Natural killer cell treated with Interleukin-12 subunit alpha and Interleukin-12 subunit beta and Interleukin-15 and Interleukin-18, amount 100 ng/mL, for 72 hours (primary cell): Measurements from ENCODE around the gene SYNE1. TPM values are rescaled to one million over a fixed set of nuclear protein-coding genes. Genes with fewer than 3 reads are reported as not detected.

Experiments used
- ATAC-seq, 2 donors: fragments of 150-1000 bp; cut with Tn5 transposase in 1 of 2; sonication (Bioruptor Pico), chemical (Tn5 transposase) in 1 of 2; 2 replicates each; pipeline ENCODE4 v1.10.0; 2021
- DNase-seq: peaks from one replicate; pipeline ENCODE4 v3.0.0; 2022; ENCODE audit warnings: low spot score
- H3K27ac Mint-ChIP-seq, 2 donors: 1 replicate in 1 of 2; 2 replicates in 1 of 2; pipeline ENCODE4 v1.8.0; 2022; ENCODE audit warnings: mixed read lengths in 2 of 2, mild to moderate bottlenecking in 1 of 2, moderate library complexity in 1 of 2
- H3K27me3 Mint-ChIP-seq, 2 donors: 1 replicate in 1 of 2; 2 replicates in 1 of 2; pipeline ENCODE4 v1.8.0; 2022; ENCODE audit warnings: mixed read lengths in 2 of 2
- H3K36me3 Mint-ChIP-seq: one replicate; pipeline ENCODE4 v1.8.0; 2022; ENCODE audit warnings: mixed read lengths
- H3K4me1 Mint-ChIP-seq, 2 donors: 1 replicate in 1 of 2; 2 replicates in 1 of 2; pipeline ENCODE4 v1.8.0; 2022; ENCODE audit warnings: low read depth in 2 of 2, mixed read lengths in 2 of 2, mild to moderate bottlenecking in 1 of 2
- H3K4me3 Mint-ChIP-seq: one replicate; pipeline ENCODE4 v1.8.0; 2022; ENCODE audit warnings: mixed read lengths
- H3K9me3 Mint-ChIP-seq: 2 replicates; pipeline ENCODE4 v1.8.0; 2022; ENCODE audit warnings: mixed read lengths
- total RNA-seq, 2 donors: library from RNA; stranded (reverse); gene quantifications; one replicate each; pipeline ENCODE4 v1.2.3, GENCODE V29; 2022

Gene SYNE1
- total RNA-seq, 2 donors from 2014 or later: 30.6 to 61.2 TPM

GRCh38 chr6:152305672-152306071, 331.5 kb downstream of the SYNE1 start:
- peak overlapping the region in 1 of 2 donors; percentile 41 for H3K27ac Mint-ChIP-seq
- no peaks in the 10 kb centered on the region for H3K27me3 Mint-ChIP-seq
- DNase-seq (no peak), ATAC-seq (no peak)
- no peak overlapping the region for H3K4me3 Mint-ChIP-seq
- no peaks in the 10 kb centered on the region for H3K9me3 Mint-ChIP-seq
- no peaks in the 10 kb centered on the region for H3K36me3 Mint-ChIP-seq
- H3K4me1 Mint-ChIP-seq: peaks cover 9 to 13% of the 10 kb centered on the region in 2 donors

- Mint-ChIP-seq H3K4me1 (peaks cover 27 to 33% of the 10 kb centered on the region in 2 donors), H3K36me3 (peaks cover 4% of the 10 kb centered on the region), H3K27ac (peak overlapping the region; percentile 89 to 100), H3K4me3 (peak overlapping the region; percentile 90), H3K9me3 (no peaks in the 10 kb centered on the region), H3K27me3 (no peaks in the 10 kb centered on the region)
- ATAC-seq: peak; percentile 98
- peak; percentile 94 for DNase-seq
Measured at GRCh38 chr6:152301765-152302568, 335.2 kb downstream of the SYNE1 start.

GRCh38 chr6:152301021-152301764, 336.0 kb downstream of the SYNE1 start:
- Mint-ChIP-seq H3K9me3 (no peaks in the 10 kb centered on the region), H3K27ac (peak overlapping the region; percentile 89 to 100), H3K4me3 (peak overlapping the region; percentile 90), H3K36me3 (peaks cover 6% of the 10 kb centered on the region), H3K4me1 (peaks cover 28 to 38% of the 10 kb centered on the region in 2 donors), H3K27me3 (no peaks in the 10 kb centered on the region)
- ATAC-seq (peak; percentile 74 to 78), DNase-seq (no peak)

GRCh38 chr6:152300517-152300916, 336.6 kb downstream of the SYNE1 start:
- Mint-ChIP-seq H3K9me3 (no peaks in the 10 kb centered on the region), H3K4me3 (peak overlapping the region; percentile 90), H3K27ac (peak overlapping the region; percentile 89 to 100), H3K36me3 (peaks cover 13% of the 10 kb centered on the region), H3K27me3 (no peaks in the 10 kb centered on the region), H3K4me1 (peaks cover 30 to 45% of the 10 kb centered on the region in 2 donors)
- no peak for ATAC-seq
- no peak for DNase-seq

- no peak for ATAC-seq
- no peaks in the 10 kb centered on the region for H3K9me3 Mint-ChIP-seq
- no peaks in the 10 kb centered on the region for H3K27me3 Mint-ChIP-seq
- peaks cover 16% of the 10 kb centered on the region for H3K36me3 Mint-ChIP-seq
- H3K4me1 Mint-ChIP-seq: peaks cover 33 to 49% of the 10 kb centered on the region in 2 donors
- peak overlapping the region; percentile 83 for H3K4me3 Mint-ChIP-seq
- DNase-seq: no peak
- H3K27ac Mint-ChIP-seq: peak overlapping the region; percentile 12 to 77
Measured at GRCh38 chr6:152298848-152299735, 338.1 kb downstream of the SYNE1 start.

GRCh38 chr6:152298055-152298647, 339.0 kb downstream of the SYNE1 start:
- Mint-ChIP-seq H3K9me3 (no peaks in the 10 kb centered on the region), H3K27me3 (no peaks in the 10 kb centered on the region), H3K27ac (peak overlapping the region in 1 of 2 donors; percentile 77), H3K4me3 (peak overlapping the region; percentile 56), H3K4me1 (peaks cover 33 to 49% of the 10 kb centered on the region in 2 donors), H3K36me3 (peaks cover 16% of the 10 kb centered on the region)
- ATAC-seq (no peak), DNase-seq (no peak)

- Mint-ChIP-seq H3K27me3 (no peaks in the 10 kb centered on the region), H3K9me3 (no peaks in the 10 kb centered on the region), H3K4me3 (no peak overlapping the region), H3K27ac (peak overlapping the region; percentile 45 to 63), H3K4me1 (peaks cover 29 to 49% of the 10 kb centered on the region in 2 donors), H3K36me3 (peaks cover 16% of the 10 kb centered on the region)
- no peak for ATAC-seq
- DNase-seq: no peak
Measured at GRCh38 chr6:152296648-152297376, 340.4 kb downstream of the SYNE1 start.

- peaks cover 22 to 43% of the 10 kb centered on the region in 2 donors for H3K4me1 Mint-ChIP-seq
- H3K4me3 Mint-ChIP-seq: no peak overlapping the region
- H3K27ac Mint-ChIP-seq: peak overlapping the region in 1 of 2 donors; percentile 11
- H3K36me3 Mint-ChIP-seq: peaks cover 16% of the 10 kb centered on the region
- no peaks in the 10 kb centered on the region for H3K27me3 Mint-ChIP-seq
- no peaks in the 10 kb centered on the region for H3K9me3 Mint-ChIP-seq
- ATAC-seq (no peak), DNase-seq (no peak)
Measured at GRCh38 chr6:152295920-152296319, 341.2 kb downstream of the SYNE1 start.

GRCh38 chr6:152295346-152295745, 341.8 kb downstream of the SYNE1 start:
- H3K27ac Mint-ChIP-seq: peak overlapping the region; percentile 11 to 24
- H3K4me1 Mint-ChIP-seq: peaks cover 17 to 37% of the 10 kb centered on the region in 2 donors
- ATAC-seq (no peak), DNase-seq (no peak)
- no peak overlapping the region for H3K4me3 Mint-ChIP-seq
- no peaks in the 10 kb centered on the region for H3K9me3 Mint-ChIP-seq
- peaks cover 16% of the 10 kb centered on the region for H3K36me3 Mint-ChIP-seq
- no peaks in the 10 kb centered on the region for H3K27me3 Mint-ChIP-seq

- Mint-ChIP-seq H3K4me3 (no peak overlapping the region), H3K4me1 (peaks cover 12 to 24% of the 10 kb centered on the region in 2 donors), H3K36me3 (peaks cover 11% of the 10 kb centered on the region), H3K9me3 (no peaks in the 10 kb centered on the region), H3K27ac (peak overlapping the region in 1 of 2 donors; percentile 27), H3K27me3 (no peaks in the 10 kb centered on the region)
- ATAC-seq (no peak), DNase-seq (no peak)
Measured at GRCh38 chr6:152293404-152293803, 343.8 kb downstream of the SYNE1 start.

GRCh38 chr6:152292555-152292954, 344.6 kb downstream of the SYNE1 start:
- no peak for DNase-seq
- peak overlapping the region in 1 of 2 donors; percentile 4 for H3K27ac Mint-ChIP-seq
- no peak for ATAC-seq
- no peak overlapping the region for H3K4me3 Mint-ChIP-seq
- H3K4me1 Mint-ChIP-seq: peaks cover 10 to 20% of the 10 kb centered on the region in 2 donors
- H3K9me3 Mint-ChIP-seq: no peaks in the 10 kb centered on the region
- no peaks in the 10 kb centered on the region for H3K27me3 Mint-ChIP-seq
- H3K36me3 Mint-ChIP-seq: peaks cover 11% of the 10 kb centered on the region

GRCh38 chr6:152290693-152291092, 346.5 kb downstream of the SYNE1 start:
- Mint-ChIP-seq H3K4me3 (no peak overlapping the region), H3K4me1 (peaks cover 7 to 11% of the 10 kb centered on the region in 2 donors), H3K9me3 (no peaks in the 10 kb centered on the region), H3K27me3 (no peaks in the 10 kb centered on the region), H3K36me3 (peaks cover 12% of the 10 kb centered on the region), H3K27ac (no peak overlapping the region)
- no peak for ATAC-seq
- DNase-seq: no peak
